Fibroblast of skin of scalp (primary cell): Measurements from ENCODE around the gene PLXNA3. TPM values are rescaled to one million over a fixed set of nuclear protein-coding genes. Genes with fewer than 3 reads are reported as not detected.

ENCODE experiments used
- DNase-seq: peaks from one replicate; pipeline ENCODE4 v3.0.0-alpha.2; 2013
- polyA plus RNA-seq, 2 experiments: library from polyadenylated mRNA; unstranded; fragments of 120-200 nt; gene quantifications; one replicate each; pipeline ENCODE4 v1.2.1, GENCODE V29; 2013; ENCODE audit not compliant: insufficient read length in 2 of 2

Gene PLXNA3
- 104 TPM for polyA plus RNA-seq (2013, experiment 1 of 2; ENCODE audit: insufficient read length)
- polyA plus RNA-seq (2013, experiment 2 of 2; ENCODE audit: insufficient read length) = 102 TPM

GRCh38 chrX:154458116-154458953, at the start of gene PLXNA3:
Gene PLXNA3 (plus strand): TSS chrX:154458281. CDS start chrX:154460184, 1,903 bp downstream.
- DNase-seq = peak; percentile 58

GRCh38 chrX:154408659-154409221, 49.3 kb upstream of the PLXNA3 start:
- DNase-seq = no peak

GRCh38 chrX:154409222-154409871, 48.7 kb upstream of the PLXNA3 start, which contains the start of gene DNASE1L1:
Gene DNASE1L1 (minus strand): TSS chrX:154409254. CDS start chrX:154405568, 3,686 bp downstream.
- DNase-seq = peak; percentile 84

- DNase-seq = peak; percentile 20
Measured at GRCh38 chrX:154411981-154412340, 46.1 kb upstream of the PLXNA3 start.

DNA sequence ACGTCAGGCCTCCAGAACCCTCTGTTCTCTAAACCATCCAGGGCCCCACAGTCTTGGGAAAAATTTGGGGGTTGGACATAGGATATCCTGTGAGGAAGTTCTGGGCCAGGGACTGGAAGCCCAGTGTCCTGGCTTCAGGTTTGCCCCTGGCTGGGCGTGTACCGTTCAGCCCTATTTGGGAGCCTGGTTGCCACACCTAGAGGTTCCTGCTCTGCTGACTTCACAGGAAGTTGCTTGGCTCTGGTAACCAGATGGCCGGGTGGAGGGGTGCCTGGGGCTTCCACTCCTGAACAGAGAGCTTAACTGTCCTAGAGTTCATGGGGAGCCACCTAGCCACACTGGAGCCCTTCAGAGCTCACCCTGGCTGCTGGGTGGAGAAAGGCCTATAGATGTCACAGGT, 45.6 kb upstream of the PLXNA3 start:
- DNase-seq = no peak

DNA sequence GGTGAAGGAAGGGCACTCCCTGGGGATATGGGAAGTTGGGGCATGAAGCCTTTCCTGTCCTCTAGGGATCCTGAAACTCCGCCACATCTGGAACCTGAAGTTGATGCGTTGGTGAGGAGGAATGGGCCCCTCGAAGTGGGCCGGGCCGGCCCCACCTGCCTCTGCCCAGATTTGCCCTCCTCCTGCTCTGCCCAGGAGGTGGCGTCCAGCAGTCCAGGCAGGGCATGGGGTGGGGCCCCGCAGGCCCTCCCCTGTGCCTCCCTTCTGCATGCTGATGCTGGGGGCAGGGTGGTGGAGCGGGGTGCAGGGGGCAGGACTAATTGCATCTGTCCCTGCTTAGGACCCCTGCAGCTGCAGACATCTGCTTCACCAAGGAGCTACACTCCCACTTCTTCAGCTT, 44.9 kb upstream of the PLXNA3 start:
- no peak for DNase-seq

DNA sequence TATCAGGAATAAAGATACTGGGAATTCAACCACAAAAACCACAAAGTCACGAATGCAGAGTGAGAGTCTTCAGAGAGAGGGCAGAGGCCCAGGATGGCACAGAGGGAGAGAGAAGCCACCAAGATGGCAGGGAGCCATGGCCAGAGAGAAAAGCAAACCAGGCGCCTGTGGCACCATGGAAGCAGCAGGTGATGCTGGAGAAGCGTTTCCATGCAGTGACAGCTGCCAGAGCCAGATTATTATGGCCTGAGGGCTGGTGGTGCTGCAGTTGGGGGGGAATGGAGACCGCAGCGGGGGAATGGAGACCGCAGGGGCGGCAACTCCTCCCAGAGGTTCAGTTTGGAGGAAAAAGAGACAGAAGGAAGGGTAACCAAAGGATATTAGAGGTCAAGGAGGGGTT, 40.9 kb upstream of the PLXNA3 start:
- DNase-seq = no peak

DNA sequence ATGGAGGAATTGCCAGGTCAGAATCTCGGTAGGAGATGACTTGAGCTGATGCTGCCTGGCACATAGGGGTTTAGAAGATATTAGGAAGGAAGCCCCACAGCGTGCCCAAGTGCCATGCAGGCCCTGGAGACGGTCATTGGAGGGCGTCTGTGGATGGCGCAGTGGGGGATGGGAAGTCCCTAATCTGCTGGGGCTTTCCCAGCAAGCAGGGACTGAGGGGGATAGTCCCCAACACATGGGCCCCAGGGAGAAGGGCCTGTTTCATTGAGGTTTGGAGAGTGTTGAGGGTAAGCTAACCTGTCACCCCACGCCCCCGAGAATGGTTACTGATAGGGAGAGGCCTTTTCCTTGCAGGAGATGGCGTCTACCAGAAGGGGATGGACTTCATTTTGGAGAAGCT, 38.9 kb upstream of the PLXNA3 start:
- no peak for DNase-seq

DNA sequence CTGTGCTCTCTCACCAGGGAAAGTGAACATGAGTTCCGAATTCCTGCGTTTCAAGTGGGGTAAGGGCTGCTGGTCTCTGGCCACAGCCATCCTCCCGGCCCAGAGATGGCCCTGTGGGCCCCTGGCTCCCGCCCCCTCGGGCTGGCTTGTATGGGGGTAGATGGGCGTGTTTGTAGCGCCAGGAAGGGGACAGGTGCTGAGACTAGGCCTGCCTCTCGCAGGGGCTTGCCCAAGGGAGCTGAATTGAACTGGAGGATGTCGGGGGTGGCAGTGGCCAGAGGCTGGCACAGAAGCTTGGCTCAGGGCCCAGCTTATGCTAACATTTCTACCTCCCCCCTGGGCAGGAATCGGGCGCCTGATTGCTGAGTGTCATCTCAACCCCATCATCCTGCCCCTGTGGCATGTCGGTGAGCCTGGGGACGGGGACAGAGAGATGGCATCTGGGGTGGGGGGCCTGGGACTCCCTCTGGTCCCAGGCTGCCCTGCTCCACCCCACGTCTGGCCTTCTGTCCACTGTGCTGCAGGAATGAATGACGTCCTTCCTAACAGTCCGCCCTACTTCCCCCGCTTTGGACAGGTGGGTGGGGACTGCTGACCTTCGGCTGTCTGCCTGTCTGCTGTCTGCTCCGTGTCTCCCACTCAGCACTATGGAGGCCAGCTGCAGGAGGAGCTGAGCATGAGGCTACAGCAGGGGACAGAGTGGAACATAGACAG, 38.2 kb upstream of the PLXNA3 start:
- DNase-seq = no peak

- no peak for DNase-seq
Measured at GRCh38 chrX:154420402-154420756, 37.7 kb upstream of the PLXNA3 start.

DNA sequence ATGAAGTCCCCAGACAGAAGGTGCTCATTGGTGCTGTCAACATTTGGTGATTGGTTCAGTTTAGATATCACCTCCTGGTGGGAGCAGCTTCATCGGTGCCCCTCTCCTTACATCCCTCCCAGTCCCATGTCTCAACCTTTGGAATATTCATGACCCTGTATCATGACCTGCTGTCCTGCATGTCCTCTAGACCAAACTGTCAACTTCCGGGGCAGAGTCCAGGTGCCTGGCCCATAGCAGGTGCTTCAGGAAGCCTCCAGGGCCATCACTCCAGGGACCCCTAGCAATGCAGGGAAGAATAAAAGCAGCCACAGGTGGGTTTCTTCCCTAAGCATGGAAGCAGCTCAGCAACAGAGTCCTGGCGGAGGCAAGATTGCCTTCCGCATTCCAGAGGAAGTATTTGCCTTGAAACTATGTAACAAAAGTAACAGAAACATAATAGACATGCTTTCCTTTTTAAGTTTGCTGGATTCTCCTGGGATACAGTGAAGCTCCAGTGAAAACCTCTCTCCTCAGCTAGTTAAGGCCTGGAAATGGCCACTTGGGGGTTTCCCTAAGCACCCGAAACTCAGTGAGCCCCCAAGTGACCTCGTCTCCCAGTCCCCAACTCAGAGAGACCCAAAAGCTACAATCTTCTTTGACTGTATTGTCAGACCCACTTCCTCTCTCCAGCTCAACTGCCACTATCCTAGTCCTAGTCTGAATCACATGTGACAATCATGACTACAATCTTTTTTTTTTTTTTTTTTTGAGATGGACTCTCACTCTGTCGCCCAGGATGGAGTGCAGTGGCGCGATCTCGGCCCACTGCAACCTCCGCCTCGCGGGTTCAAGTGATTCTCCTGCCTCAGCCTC, 30.9 kb upstream of the PLXNA3 start:
- no peak for DNase-seq

DNA sequence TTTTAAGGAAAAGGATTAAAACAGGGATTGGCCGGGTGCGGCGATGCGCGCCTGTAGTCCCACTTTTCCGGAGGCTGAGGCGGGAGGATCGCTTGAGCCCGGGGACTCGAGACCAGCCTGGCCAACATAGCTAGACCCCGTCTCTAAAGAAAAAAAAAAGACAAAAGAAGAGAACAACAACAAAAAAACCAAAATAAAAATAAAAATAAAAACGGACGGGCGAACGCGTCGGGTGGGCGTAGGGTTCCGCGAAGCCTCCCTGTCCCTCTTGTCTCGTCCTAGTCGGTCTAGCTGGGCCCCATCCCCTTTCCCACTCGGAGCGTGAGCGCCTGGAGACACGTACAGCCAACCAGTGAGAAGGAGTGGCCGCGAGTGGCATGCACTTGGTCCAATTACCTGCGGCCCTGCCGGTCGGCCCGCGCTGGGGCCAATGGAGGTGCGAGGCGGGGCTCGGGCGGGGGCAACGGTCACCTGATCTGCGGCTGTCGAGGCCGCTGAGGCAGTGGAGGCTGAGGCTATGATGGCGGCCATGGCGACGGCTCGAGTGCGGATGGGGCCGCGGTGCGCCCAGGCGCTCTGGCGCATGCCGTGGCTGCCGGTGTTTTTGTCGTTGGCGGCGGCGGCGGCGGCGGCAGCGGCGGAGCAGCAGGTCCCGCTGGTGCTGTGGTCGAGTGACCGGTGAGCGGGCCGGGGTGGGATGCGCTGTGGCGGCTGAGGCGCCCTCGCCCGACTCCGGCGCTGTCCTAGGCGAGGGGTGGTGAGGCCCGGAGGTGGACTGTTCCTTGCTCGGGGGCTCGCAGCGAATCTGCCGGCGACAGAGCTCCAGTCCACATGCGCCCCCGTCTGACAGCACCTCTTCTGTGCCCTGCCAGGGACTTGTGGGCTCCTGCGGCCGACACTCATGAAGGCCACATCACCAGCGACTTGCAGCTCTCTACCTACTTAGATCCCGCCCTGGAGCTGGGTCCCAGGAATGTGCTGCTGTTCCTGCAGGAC, 29.6 kb upstream of the PLXNA3 start, which contains the start of gene ATP6AP1:
Gene ATP6AP1 (plus strand): TSS at position 502 of the 996 bp plus-strand sequence. CDS start 16 bp downstream, at position 518.
- DNase-seq = peak; percentile 96

GRCh38 chrX:154429711-154430110, 28.4 kb upstream of the PLXNA3 start:
- no peak for DNase-seq

- no peak for DNase-seq
Measured at GRCh38 chrX:154430479-154430878, 27.6 kb upstream of the PLXNA3 start.

DNA sequence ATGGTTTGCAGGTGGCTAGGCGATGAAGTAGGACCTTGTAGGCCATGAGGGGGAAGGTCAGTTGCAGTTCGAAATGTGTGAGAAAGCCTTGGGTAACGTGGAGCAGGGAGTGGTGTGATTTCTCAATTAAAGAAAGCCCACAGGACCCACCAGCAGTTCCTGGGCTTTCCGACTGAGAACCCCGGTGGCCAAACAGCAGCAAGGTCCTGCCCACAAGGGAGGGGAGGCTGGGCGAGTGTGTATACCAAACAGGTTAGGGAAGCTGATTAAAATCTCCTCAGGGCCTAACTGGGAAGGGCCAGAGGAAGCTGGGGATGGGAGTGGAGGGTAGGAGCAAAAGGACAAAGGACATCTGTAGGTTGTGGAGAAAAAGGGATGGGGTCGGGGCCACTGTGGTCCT, 27.2 kb upstream of the PLXNA3 start:
- DNase-seq = no peak

DNA sequence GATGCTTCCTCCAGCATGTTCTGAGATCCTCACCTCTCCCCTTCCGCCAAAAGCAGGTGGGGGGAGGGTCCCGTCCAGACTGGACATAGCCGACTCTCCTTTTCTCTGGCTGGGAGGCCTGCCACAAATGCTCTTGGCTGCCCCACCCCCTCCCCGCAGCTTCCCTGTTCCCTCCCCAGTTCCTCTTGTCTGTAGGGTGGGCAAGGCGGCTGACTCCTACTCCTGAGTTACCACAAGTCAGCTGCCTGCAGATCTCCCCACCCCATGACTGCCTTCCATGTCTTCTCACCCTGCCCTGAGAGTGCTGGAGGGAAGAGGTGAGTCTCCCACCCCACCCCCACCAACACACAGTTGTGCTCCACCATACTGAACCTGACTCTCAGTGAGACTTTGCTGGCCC, 26.7 kb upstream of the PLXNA3 start:
- no peak for DNase-seq

GRCh38 chrX:154432210-154432609, 25.9 kb upstream of the PLXNA3 start:
- no peak for DNase-seq

- no peak for DNase-seq
Measured at GRCh38 chrX:154433605-154434004, 24.5 kb upstream of the PLXNA3 start.

GRCh38 chrX:154434394-154435168, 23.5 kb upstream of the PLXNA3 start:
- DNase-seq = no peak
